Endodermal cell (in vitro differentiated cells): Measurements from ENCODE around the gene HOXC6. TPM values are rescaled to one million over a fixed set of nuclear protein-coding genes. Genes with fewer than 3 reads are reported as not detected.

Source experiments
- DNase-seq: peaks from one replicate; pipeline ENCODE4 v3.0.0-alpha.2; 2017
- H3K27ac ChIP-seq: 2 replicates; pipeline ENCODE4 v1.5.1; 2013; ENCODE audit warnings: mild to moderate bottlenecking, low read depth, low read length, moderate library complexity
- H3K27me3 ChIP-seq: 2 replicates; pipeline ENCODE4 v1.6.1; 2013; ENCODE audit warnings: mild to moderate bottlenecking, low read length, moderate library complexity; ENCODE audit not compliant: insufficient read depth, control insufficient read depth, poor library complexity, severe bottlenecking
- H3K36me3 ChIP-seq: 2 replicates; pipeline ENCODE4 v1.7.0; 2013; ENCODE audit warnings: mild to moderate bottlenecking, low read length, moderate library complexity; ENCODE audit not compliant: control insufficient read depth, insufficient read depth
- H3K4me1 ChIP-seq: one replicate; pipeline ENCODE4 v1.7.0; 2013; ENCODE audit warnings: low read length; ENCODE audit not compliant: control insufficient read depth, insufficient read depth
- H3K4me3 ChIP-seq: 2 replicates; pipeline ENCODE4 v1.5.1; 2013; ENCODE audit warnings: mild to moderate bottlenecking, low read length, moderate library complexity
- H3K9ac ChIP-seq: 2 replicates; pipeline ENCODE4 v1.6.1; 2013; ENCODE audit warnings: mild to moderate bottlenecking, low read length, moderate library complexity; ENCODE audit not compliant: poor library complexity, severe bottlenecking; ENCODE audit errors: extremely low read depth
- H3K9me3 ChIP-seq: 2 replicates; pipeline ENCODE4 v1.6.1; 2013; ENCODE audit warnings: mild to moderate bottlenecking, low read length, moderate library complexity; ENCODE audit not compliant: control insufficient read depth
- H3K27ac Mint-ChIP-seq: 2 replicates; pipeline ENCODE4 v1.8.0; 2020; ENCODE audit warnings: mixed read lengths
- H3K27me3 Mint-ChIP-seq: 2 replicates; pipeline ENCODE4 v1.8.0; 2021; ENCODE audit warnings: mild to moderate bottlenecking, mixed read lengths; ENCODE audit not compliant: insufficient read depth
- H3K36me3 Mint-ChIP-seq: 2 replicates; pipeline ENCODE4 v1.8.0; 2020; ENCODE audit warnings: low read depth, mixed read lengths
- H3K4me1 Mint-ChIP-seq: 2 replicates; pipeline ENCODE4 v1.8.0; 2020; ENCODE audit warnings: mixed read lengths
- H3K4me3 Mint-ChIP-seq: 2 replicates; pipeline ENCODE4 v1.8.0; 2020; ENCODE audit warnings: mild to moderate bottlenecking, moderate library complexity, mixed read lengths
- H3K9me3 Mint-ChIP-seq: 2 replicates; pipeline ENCODE4 v1.8.0; 2020; ENCODE audit warnings: mild to moderate bottlenecking, mixed read lengths
- CTCF ChIP-seq: fragments of 200-600 bp; sonication (generic); conservative IDR thresholded peaks from 2 replicates; pipeline ENCODE4 v1.5.0; 2021; ENCODE audit warnings: antibody characterized with exemption, mild to moderate bottlenecking
- WGBS, 2 experiments: methylation state at CpG; one replicate each; pipeline versions ENCODE4 v1.1.5 to v1.1.7; 2013; ENCODE audit warnings: missing lambda C conversion rate in 2 of 2, mixed read lengths in 1 of 2; ENCODE audit not compliant: insufficient coverage in 1 of 2, insufficient read length in 1 of 2; 5-methylcytosine and 5-hydroxymethylcytosine counted together
- long read RNA-seq, 4 experiments: library from polyadenylated mRNA in 2 of 4; library from RNA in 1 of 4; library from capped mRNA in 1 of 4; stranded (forward) in 3 of 4; unstranded in 1 of 4; transcript quantifications; one replicate each; pipeline ENCODE4 v2.0.0, GENCODE V29; 2020 to 2021; ENCODE audit warnings: inconsistent platforms in 1 of 4
- polyA plus RNA-seq, 2 experiments: library from polyadenylated mRNA; stranded (reverse); fragments of 50-300 nt; gene quantifications; one replicate each; pipeline ENCODE4 v1.2.3, GENCODE V29; 2013
- total RNA-seq, 2 donors: library from RNA; stranded (reverse); fragmentation: NEBNext Ultra II Directional in 1 of 2; extraction: Animal tissue kit (Norgen Biotek cat#: 25700) in 1 of 2; gene quantifications; 2 replicates in 1 of 2; 3 replicates in 1 of 2; pipeline ENCODE4 v1.2.1, GENCODE V29; 2021

The HOXC6 gene
- total RNA-seq: not detected
- polyA plus RNA-seq (2013, experiment 1 of 2): 16.8 TPM
- polyA plus RNA-seq (2013, experiment 2 of 2): 10.0 TPM
- long read RNA-seq, experiment 1: 0 reads
- long read RNA-seq, experiment 2: 0 reads
- long read RNA-seq, experiment 3: 0 reads
- long read RNA-seq, experiment 4: 0 reads

GRCh38 chr12:54028314-54029201 lies at the start of gene HOXC6:
TSS of gene HOXC6 (plus strand) at chr12:54028440. CDS start at chr12:54028522, 82 bp downstream.
- no peak within 1 kb of the TSS for H3K27ac ChIP-seq
- no peaks in the 10 kb centered on the region for H3K36me3 Mint-ChIP-seq
- DNase-seq: peak; percentile 80
- no peak for TF ChIP-seq CTCF
- peaks cover 99% of the 10 kb centered on the region for H3K27me3 Mint-ChIP-seq
- H3K4me3 ChIP-seq: no peak within 1 kb of the TSS
- no peaks in the 10 kb centered on the region for H3K36me3 ChIP-seq
- peaks cover 3% of the 10 kb centered on the region for H3K9me3 Mint-ChIP-seq
- no peak within 1 kb of the TSS for H3K9ac ChIP-seq
- peaks cover 14% of the 10 kb centered on the region for H3K4me1 Mint-ChIP-seq
- H3K4me1 ChIP-seq: no peaks in the 10 kb centered on the region
- H3K27ac Mint-ChIP-seq: no peak within 1 kb of the TSS
- H3K4me3 Mint-ChIP-seq: peak within 1 kb of the TSS; percentile 4
- H3K27me3 ChIP-seq: peaks cover 100% of the 10 kb centered on the region
- 8 to 17% methylated on average over 14 to 35 of the region's 36 CpGs for WGBS, 2 experiments
- H3K9me3 ChIP-seq: peaks cover 5% of the 10 kb centered on the region

GRCh38 chr12:53978477-53979356 lies 49.5 kb upstream of the HOXC6 start:
- no peak overlapping the region for H3K27ac ChIP-seq
- 26 to 29% methylated on average over 7 to 14 of the region's 15 CpGs for WGBS, 2 experiments
- no peak for TF ChIP-seq CTCF
- no peak for DNase-seq
- Mint-ChIP-seq H3K4me1 (peaks cover 9% of the 10 kb centered on the region), H3K27me3 (peaks cover 100% of the 10 kb centered on the region), H3K9me3 (peaks cover 14% of the 10 kb centered on the region), H3K27ac (no peak overlapping the region), H3K4me3 (no peak overlapping the region), H3K36me3 (no peaks in the 10 kb centered on the region)
- H3K36me3 ChIP-seq: no peaks in the 10 kb centered on the region
- H3K9ac ChIP-seq: no peak overlapping the region
- H3K9me3 ChIP-seq: peaks cover 7% of the 10 kb centered on the region
- peaks cover 100% of the 10 kb centered on the region for H3K27me3 ChIP-seq
- H3K4me3 ChIP-seq: no peak overlapping the region
- H3K4me1 ChIP-seq: no peaks in the 10 kb centered on the region

- Histone ChIP-seq H3K9me3 (peaks cover 11% of the 10 kb centered on the region), H3K9ac (no peak overlapping the region), H3K36me3 (no peaks in the 10 kb centered on the region), H3K4me1 (no peaks in the 10 kb centered on the region), H3K27me3 (peaks cover 100% of the 10 kb centered on the region), H3K27ac (no peak overlapping the region), H3K4me3 (no peak overlapping the region)
- Mint-ChIP-seq H3K4me3 (no peak overlapping the region), H3K4me1 (peaks cover 7% of the 10 kb centered on the region), H3K27me3 (peaks cover 100% of the 10 kb centered on the region), H3K9me3 (peaks cover 16% of the 10 kb centered on the region), H3K36me3 (no peaks in the 10 kb centered on the region), H3K27ac (no peak overlapping the region)
- no peak for DNase-seq
- TF ChIP-seq CTCF: no peak
- WGBS, 2 experiments: 38 to 40% methylated on average over 4 to 7 of the region's 7 CpGs
These were observed 48.0 kb upstream of the HOXC6 start for GRCh38 chr12:53980104-53980801.
